Loucy (cell line): ENCODE measurements around the gene GIPC1.

ENCODE experiments used
- EZH2phosphoT487 ChIP-seq: fragments of 200-600 bp; IDR thresholded peaks from 2 replicates; pipeline ENCODE4 v1.6.1; 2018; ENCODE audit warnings: antibody characterized with exemption, mild to moderate bottlenecking, moderate library complexity, borderline replicate concordance
- TF ChIP-seq, protein P1 (sequence below): fragments of 200-600 bp; sonication (generic); conservative IDR thresholded peaks from 2 replicates; pipeline ENCODE4 v1.5.1; 2014; ENCODE audit warnings: mild to moderate bottlenecking, antibody characterized with exemption, low read length

GRCh38 chr19:14528419-14529253 is 32.7 kb upstream of the GIPC1 start:
- TF ChIP-seq, protein P1, sequence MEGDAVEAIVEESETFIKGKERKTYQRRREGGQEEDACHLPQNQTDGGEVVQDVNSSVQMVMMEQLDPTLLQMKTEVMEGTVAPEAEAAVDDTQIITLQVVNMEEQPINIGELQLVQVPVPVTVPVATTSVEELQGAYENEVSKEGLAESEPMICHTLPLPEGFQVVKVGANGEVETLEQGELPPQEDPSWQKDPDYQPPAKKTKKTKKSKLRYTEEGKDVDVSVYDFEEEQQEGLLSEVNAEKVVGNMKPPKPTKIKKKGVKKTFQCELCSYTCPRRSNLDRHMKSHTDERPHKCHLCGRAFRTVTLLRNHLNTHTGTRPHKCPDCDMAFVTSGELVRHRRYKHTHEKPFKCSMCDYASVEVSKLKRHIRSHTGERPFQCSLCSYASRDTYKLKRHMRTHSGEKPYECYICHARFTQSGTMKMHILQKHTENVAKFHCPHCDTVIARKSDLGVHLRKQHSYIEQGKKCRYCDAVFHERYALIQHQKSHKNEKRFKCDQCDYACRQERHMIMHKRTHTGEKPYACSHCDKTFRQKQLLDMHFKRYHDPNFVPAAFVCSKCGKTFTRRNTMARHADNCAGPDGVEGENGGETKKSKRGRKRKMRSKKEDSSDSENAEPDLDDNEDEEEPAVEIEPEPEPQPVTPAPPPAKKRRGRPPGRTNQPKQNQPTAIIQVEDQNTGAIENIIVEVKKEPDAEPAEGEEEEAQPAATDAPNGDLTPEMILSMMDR: no peak
- TF ChIP-seq EZH2phosphoT487: no peak
